ENCODE data around the gene AOC3. TPM values are rescaled to one million over a fixed set of nuclear protein-coding genes. Genes with fewer than 3 reads are reported as not detected.
A peak's percentile ranks its signal among the peaks of the same experiment; 100 is the strongest.

The AOC3 gene
- total and polyA plus RNA-seq, 2 of the 13 experiments (the other 11 are each of a cell fraction or from before 2014, with no cell fraction given), result 8.7 to 51.7 TPM

GRCh38 chr17:42898147-42898811, 47.3 kb downstream of the AOC3 start (continued):
- TF ChIP-seq ZBTB40 (IDR thresholded peaks at IDR 0.05) (no peak), ZBTB40 (CRISPR knock-in tag; IDR thresholded peaks at IDR 0.05) (peak; percentile 37; the same call in 1 of the 2 replicates), ZSCAN5A (CRISPR knock-in tag; IDR thresholded peaks at IDR 0.05; ENCODE audit: borderline replicate concordance) (no peak), FOXK1 (CRISPR knock-in tag; IDR thresholded peaks at IDR 0.05; ENCODE audit: borderline replicate concordance, low read depth) (peak; percentile 55; the same call in 1 of the 2 replicates), TEAD2 (CRISPR knock-in tag; IDR thresholded peaks at IDR 0.05) (no peak), ZNF441 (CRISPR knock-in tag; IDR thresholded peaks at IDR 0.05; ENCODE audit: borderline replicate concordance) (0 out of 2 replicates have a peak, but pooled peaks have one; percentile 9), FUBP1 (CRISPR knock-in tag; IDR thresholded peaks at IDR 0.05; ENCODE audit: borderline replicate concordance) (no peak), SPEN (CRISPR knock-in tag; IDR thresholded peaks at IDR 0.05; ENCODE audit: low read depth) (peak; percentile 63; the same call in 1 of the 2 replicates), ZSCAN21 (CRISPR knock-in tag; IDR thresholded peaks at IDR 0.05; ENCODE audit: borderline replicate concordance) (peak; percentile 21; the same call in 1 of the 2 replicates), KDM4B (CRISPR knock-in tag; IDR thresholded peaks at IDR 0.05) (no peak)

Measured in HepG2 (cell line).